Right lung (tissue), 5 donors: ENCODE measurements around the gene ZNF883. TPM values are rescaled to one million over a fixed set of nuclear protein-coding genes. Genes with fewer than 3 reads are reported as not detected.
A peak's percentile ranks its signal among the peaks of the same experiment; 100 is the strongest.

ENCODE experiments used
- DNase-seq, 2 donors: peaks; one replicate each; pipeline ENCODE4 v3.0.0-alpha.2; 2013
- polyA plus RNA-seq, 5 donors: library from polyadenylated mRNA; unstranded; fragments of 120-200 nt; gene quantifications; one replicate each; pipeline versions ENCODE4 v1.2.1 to v1.2.3, GENCODE V29; 2013; ENCODE audit warnings: inconsistent platforms in 1 of 5, low replicate concordance in 1 of 5; ENCODE audit not compliant: insufficient read length in 5 of 5, insufficient read depth in 1 of 5

ZNF883 gene
- polyA plus RNA-seq, 5 donors, result 4.8 to 9.4 (median 7.5) TPM

DNA sequence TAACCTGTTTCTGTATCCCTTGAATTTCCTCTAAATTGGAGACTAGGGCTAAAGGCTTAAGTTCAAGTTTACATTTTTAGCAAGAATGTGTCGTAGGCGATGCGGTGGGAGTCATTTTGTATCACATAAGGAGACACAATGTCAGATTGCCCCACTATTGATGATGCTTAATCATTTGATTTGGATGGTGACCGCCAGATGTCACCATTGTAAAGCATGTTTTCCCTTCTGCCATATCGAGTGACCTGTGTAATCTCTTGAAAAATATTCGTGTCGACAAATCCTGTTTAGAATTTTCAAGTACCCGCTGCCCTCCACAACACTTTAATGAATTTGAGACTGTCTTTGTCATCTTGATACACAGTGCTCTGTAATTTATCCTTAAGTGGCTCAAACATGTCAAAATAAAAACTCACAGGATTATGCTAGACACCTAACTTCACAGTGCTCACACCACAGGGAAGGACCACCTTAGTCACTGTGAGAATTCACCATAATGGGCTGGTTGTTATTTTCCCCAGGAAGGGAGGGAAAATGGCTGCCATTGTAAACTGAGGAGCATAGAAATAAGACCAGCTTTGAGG, 86.8 kb downstream of the ZNF883 start:
- peak in 1 of 2 donors; percentile 12 for DNase-seq

DNA sequence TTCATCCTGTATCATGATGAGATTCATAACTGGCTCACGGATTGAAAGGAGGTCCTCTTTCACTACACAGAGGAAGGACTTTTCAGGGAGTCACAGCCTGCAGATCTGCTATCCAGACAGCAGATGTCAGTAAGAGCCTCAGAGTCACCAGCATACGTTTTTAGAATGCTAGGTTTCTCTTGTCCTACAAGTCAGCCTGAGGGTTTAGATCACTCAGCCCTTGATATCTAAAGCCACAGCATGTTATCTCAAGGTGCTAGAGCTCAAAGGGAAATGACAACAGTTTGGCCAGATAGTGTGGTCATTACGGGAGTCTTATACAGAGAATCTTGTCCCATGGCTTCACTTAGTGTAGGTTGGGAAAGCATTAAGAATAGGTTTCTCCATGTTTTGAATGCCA, 90.4 kb downstream of the ZNF883 start:
- peak in 1 of 2 donors; percentile 13 for DNase-seq

DNA sequence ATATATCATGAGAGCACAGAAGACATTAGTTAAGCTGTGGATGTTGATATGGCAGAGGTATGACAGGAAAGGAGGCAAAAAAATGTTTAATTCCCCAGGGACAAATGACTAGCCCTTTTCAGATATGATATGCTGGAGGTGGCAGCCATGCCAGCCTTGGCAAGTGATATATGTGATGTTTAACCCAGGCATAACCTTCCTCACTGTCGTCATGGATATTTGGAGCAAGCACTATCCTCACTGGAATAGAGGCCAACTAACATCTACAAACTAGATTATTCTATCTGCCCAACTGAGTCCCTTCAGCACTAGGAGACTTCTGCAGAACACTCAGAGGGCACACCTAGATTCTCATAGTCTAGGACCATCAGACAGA, 94.0 kb downstream of the ZNF883 start:
- no peak for DNase-seq

DNA sequence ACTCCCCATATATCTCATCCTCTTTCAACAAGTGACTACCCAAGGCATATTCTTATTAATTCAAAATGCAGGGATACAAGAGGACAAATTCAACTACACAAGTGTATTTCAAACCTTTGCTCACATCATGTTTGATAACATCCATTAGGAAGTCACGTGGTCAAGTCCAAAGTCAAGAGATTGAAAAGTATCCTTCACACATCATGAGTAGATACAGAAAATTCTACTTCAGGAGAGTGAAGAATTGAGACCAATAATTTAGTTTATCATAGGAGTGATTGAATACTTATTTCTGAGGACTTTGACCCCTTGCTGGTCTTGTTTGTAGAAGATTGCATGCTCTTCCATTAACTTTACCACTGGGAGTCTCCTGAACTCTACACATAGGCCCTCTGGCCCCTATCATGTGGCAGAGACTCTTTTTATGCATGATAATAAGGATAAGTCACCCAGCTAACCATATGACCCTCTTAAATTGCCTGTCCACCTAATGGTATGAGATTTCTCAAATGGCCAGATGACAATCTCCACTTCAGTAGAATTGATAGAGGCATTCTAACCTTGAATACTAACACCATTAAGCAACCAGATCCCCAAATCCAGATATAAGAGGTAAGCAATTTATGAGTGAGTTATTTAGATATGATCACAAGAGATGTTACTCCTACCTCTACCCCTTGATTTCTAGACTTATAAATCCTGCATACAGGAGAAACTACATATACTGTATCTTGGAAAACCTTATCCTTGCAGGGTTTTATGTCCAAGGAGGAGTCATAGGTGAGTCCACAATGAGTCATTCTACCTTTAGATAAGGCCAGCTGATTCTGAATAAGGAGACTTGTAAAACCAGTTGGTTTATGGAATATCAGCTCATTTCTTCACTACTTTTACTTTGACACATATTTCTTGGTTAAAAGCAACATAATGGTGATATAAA, 94.7 kb downstream of the ZNF883 start:
- no peak for DNase-seq

DNA sequence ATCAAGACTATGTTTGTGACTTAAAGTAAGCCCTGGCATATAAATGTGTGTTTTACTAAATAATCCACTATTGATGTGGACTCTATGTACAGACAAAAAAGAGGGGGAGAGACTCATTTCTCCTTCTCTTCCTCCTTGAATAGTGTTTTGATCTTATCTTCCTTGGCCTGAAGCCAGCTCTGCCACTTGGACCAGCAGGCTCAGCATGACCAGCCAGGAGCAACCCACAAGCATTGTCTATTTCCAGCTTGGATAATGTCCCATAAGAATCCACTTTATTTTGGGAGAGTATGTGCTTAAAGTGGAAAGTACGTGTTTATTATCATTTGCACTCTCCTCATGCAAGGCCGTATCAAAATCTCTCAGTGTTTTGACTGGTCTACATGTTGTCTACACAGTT, 97.5 kb downstream of the ZNF883 start:
- DNase-seq, result no peak

DNA sequence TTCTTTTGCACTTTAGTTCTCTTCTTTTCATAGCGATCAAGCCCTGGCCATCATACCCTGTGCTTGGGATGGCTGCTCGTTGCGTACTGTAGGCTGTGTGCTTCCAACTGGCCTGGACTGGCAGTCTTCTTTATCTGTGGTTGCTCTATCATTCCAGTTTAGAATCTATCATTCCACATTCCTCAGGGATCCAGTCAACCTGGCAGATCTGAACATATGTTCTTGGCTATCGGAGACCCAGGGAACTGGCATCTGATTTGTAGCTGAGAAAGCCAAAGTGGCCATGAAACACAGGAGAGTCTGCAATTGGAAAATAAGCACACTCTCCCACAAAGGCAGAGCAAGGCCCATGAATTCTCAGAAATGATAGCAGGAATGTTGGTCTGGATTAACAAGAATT, 98.7 kb downstream of the ZNF883 start:
- DNase-seq, result no peak

DNA sequence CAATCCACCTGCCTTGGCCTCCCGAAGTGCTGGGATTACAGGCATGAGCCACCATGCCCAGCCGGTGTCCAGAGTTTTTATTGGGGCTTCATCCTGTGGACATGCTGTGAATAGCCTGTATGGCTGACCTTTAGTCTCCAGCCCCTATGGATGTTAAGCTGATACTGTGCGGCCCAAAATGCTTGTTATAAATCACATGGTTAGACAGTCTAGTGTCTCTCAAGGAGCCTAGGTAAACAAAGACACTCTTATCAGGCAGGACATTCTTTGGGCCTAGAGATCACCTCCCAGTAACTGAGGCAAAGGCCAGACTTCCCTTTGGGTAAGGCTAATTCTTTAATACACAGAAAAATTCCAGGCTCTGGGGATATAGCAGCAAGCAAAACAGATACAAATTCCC, 99.4 kb downstream of the ZNF883 start:
- no peak for DNase-seq

DNA sequence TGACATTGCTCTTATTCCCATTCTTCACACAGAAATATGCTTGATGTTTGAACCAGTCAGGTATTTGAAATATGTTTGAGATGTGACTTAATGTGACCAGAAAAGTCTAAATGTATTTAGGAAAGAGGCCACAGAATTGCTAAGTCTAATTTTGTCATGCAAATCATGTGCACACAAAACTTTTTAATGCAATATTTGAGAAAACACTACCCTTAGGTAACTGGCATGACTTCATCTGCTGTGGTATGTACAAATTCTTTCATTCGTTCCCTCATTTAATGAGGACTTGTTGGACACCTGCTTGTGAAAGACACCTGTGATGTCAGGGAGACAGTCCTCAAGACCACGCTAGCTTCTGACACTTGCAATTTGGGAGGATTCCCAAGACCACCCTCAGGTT, 100.3 kb downstream of the ZNF883 start:
- DNase-seq, result no peak

Other genes with a start within 250 kb of the ZNF883 start
- gene SLC46A2, start 121.3 kb downstream of the ZNF883 start, polyA plus RNA-seq, result 1 to 10 TPM in 1 of 5 donors, under 1 TPM in 4; 0.33 to 1.0 (median 0.82) TPM
- 10 to 100 TPM; 10.5 to 17.8 (median 13.5) TPM for gene ZFP37, start 44.5 kb upstream of the ZNF883 start, polyA plus RNA-seq
- gene SLC31A2, start 138.8 kb upstream of the ZNF883 start, polyA plus RNA-seq, result 1 to 10 TPM; 2.6 to 3.8 (median 2.7) TPM
- gene FKBP15, start 209.1 kb upstream of the ZNF883 start, polyA plus RNA-seq, result 10 to 100 TPM; 26.3 to 36.8 (median 34.1) TPM
- 10 to 100 TPM; 14.9 to 18.8 (median 15.3) TPM for gene SLC31A1, start 209.4 kb upstream of the ZNF883 start, polyA plus RNA-seq